Psoas muscle (tissue), 8 donors: ENCODE data around the gene HOXC5. TPM values are rescaled to one million over a fixed set of nuclear protein-coding genes. Genes with fewer than 3 reads are reported as not detected.

Experiments used
- ATAC-seq, 4 donors: fragments of 200-7000 bp; cut with Tn5 transposase; one replicate each; pipeline ENCODE4 v1.9.1; 2020; ENCODE audit warnings: moderate library complexity in 3 of 4, mild to moderate bottlenecking in 2 of 4
- DNase-seq, 2 donors: peaks; one replicate each; pipeline ENCODE4 v3.0.0-alpha.2; 2020
- H3K27ac ChIP-seq: fragments of 200-600 bp; one replicate; pipeline ENCODE4 v1.8.0; 2022
- H3K27me3 ChIP-seq, 3 donors: fragments of 200-600 bp in 1 of 3; one replicate each; pipeline versions ENCODE4 v1.6.1 to v1.8.0; 2013 to 2022; ENCODE audit warnings: low read length in 2 of 3, mild to moderate bottlenecking in 2 of 3, moderate library complexity in 1 of 3; ENCODE audit not compliant: insufficient read depth in 3 of 3
- H3K36me3 ChIP-seq, 2 donors: fragments of 200-600 bp in 1 of 2; one replicate each; pipeline versions ENCODE4 v1.6.1 to v1.8.0; 2013 to 2022; ENCODE audit warnings: low read depth in 1 of 2, mild to moderate bottlenecking in 1 of 2, moderate library complexity in 1 of 2; ENCODE audit not compliant: insufficient read depth in 1 of 2
- H3K4me1 ChIP-seq: fragments of 200-600 bp; one replicate; pipeline ENCODE4 v1.8.0; 2022
- H3K4me3 ChIP-seq: fragments of 200-600 bp; one replicate; pipeline ENCODE4 v1.8.0; 2022; ENCODE audit warnings: mild to moderate bottlenecking
- H3K9me3 ChIP-seq: fragments of 200-600 bp; one replicate; pipeline ENCODE4 v1.8.0; 2022
- WGBS, 3 donors: extraction: QIAGEN DNeasy Blood & Tissue Kit; methylation state at CpG; one replicate each; pipeline versions ENCODE4 v1.1.6 to v1.1.7; 2013; 5-methylcytosine and 5-hydroxymethylcytosine counted together
- intact Hi-C, 2 donors: fragments of 100-400 bp; cut with DNase I; formaldehyde crosslinking; loops; one replicate each; pipeline versions ENCODE4 v1.11.0 to v1.14.2; 2022
- polyA plus RNA-seq, 3 donors: library from polyadenylated mRNA; stranded (reverse); fragments of 200-250 nt; gene quantifications; one replicate each; pipeline ENCODE4 v1.2.3, GENCODE V29; 2013
- total RNA-seq, 4 donors: library from RNA; stranded (reverse); fragmentation: NEBNext Ultra II Directional in 2 of 4; extraction: Animal tissue kit (Norgen Biotek cat#: 25700) in 2 of 4; gene quantifications; one replicate each; pipeline versions ENCODE4 v1.2.1 to v1.2.4, GENCODE V29; 2021 to 2023
- TF ChIP-seq, protein P1 (sequence below): fragments of 200-600 bp; IDR thresholded peaks from one replicate; pipeline ENCODE4 v1.8.0; 2022; ENCODE audit warnings: antibody characterized with exemption
- donor health status: healthy with polysubstance abuse.
- donor health status: DM: no; HTN: no; CAD: no; lungs with moderate emphysema.
- donor health status: Bipolar disorder and iron deficiency.
- donor health status: healthy.
- donor health status: DM: yes; HTN: yes; CAD: no.
- donor health status: DM: no; HTN: no; CAD: no.
- donor health status: DM: no; HTN: no; CAD: no.
- donor health status: DM: yes; HTN: yes; CAD: no.

Gene HOXC5
- total and polyA plus RNA-seq, 7 donors, result 0.03 to 3.3 (median 0.58) TPM

DNA sequence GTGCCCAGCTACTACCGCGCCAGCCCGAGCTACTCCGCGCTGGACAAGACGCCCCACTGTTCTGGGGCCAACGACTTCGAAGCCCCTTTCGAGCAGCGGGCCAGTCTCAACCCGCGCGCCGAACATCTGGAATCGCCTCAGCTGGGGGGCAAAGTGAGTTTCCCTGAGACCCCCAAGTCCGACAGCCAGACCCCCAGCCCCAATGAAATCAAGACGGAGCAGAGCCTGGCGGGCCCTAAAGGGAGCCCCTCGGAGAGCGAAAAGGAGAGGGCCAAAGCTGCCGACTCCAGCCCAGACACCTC is 47.2 kb upstream of the HOXC5 start:
- WGBS, 3 donors, result 1% methylated on average over 20 to 21 of the region's 21 CpGs
- intact Hi-C loops, result loop anchor here (2.0 to 10.0 kb wide), 3 partner anchors 229 to 389 kb away; no protein-coding TSS in a partner anchor

DNA sequence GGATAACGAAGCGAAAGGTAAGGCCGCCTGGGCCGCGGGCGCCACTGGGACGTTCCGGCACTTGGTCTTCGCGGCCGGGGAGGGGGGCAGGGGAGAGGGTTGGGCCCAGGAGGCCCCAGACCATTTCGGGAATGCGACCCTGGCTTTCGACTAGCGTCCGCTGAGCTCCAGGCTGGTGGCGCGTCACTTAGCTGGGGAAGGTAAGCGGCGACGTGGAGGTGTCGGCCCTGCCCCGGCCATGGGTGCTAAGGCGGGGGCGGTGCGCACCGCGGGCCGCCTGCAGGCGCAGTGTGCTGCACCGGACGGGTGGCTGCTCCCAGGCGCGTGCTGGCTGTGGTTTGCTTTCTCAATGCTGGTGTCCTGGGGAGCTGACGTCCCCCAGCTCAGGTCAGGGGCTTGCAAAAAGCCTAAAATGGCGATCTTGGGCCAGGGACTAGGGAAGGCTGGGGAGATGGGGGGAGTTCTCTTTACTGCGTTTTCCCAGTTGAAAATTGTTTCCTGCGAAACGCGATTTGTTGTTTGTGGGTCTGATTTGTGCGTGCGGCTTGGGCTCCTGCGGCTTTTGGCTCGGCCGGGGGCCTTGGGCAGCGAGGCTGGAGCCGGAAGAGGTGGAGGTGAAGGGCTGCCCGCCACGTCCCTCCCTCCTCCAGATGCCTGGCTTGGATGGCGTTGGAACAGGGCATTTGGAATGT is 46.7 kb upstream of the HOXC5 start:
- TF ChIP-seq, protein P1, sequence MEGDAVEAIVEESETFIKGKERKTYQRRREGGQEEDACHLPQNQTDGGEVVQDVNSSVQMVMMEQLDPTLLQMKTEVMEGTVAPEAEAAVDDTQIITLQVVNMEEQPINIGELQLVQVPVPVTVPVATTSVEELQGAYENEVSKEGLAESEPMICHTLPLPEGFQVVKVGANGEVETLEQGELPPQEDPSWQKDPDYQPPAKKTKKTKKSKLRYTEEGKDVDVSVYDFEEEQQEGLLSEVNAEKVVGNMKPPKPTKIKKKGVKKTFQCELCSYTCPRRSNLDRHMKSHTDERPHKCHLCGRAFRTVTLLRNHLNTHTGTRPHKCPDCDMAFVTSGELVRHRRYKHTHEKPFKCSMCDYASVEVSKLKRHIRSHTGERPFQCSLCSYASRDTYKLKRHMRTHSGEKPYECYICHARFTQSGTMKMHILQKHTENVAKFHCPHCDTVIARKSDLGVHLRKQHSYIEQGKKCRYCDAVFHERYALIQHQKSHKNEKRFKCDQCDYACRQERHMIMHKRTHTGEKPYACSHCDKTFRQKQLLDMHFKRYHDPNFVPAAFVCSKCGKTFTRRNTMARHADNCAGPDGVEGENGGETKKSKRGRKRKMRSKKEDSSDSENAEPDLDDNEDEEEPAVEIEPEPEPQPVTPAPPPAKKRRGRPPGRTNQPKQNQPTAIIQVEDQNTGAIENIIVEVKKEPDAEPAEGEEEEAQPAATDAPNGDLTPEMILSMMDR, result no peak
- peak; percentile 45 to 65 (median 47) for ATAC-seq
- Histone ChIP-seq H3K36me3 (no peaks in the 10 kb centered on the region), H3K4me1 (peaks cover 28% of the 10 kb centered on the region), H3K27me3 (peaks cover 0 to 5% (median 0%) of the 10 kb centered on the region in 3 donors), H3K9me3 (no peaks in the 10 kb centered on the region), H3K27ac (peak overlapping the region; percentile 95), H3K4me3 (peak overlapping the region; percentile 79)
- DNase-seq, result peak in 1 of 2 donors; percentile 79
- intact Hi-C loops, result loop anchor here (2.0 to 10.0 kb wide), 4 partner anchors 219 to 389 kb away; no protein-coding TSS in a partner anchor
- WGBS, 3 donors, result 1 to 3% (median 1%) methylated on average over 29 to 50 of the region's 50 CpGs

More for the DNA sequence above, 47.2 kb upstream of the HOXC5 start:
- peak overlapping the region; percentile 95 for H3K27ac ChIP-seq
- H3K27me3 ChIP-seq, result peaks cover 0 to 3% (median 0%) of the 10 kb centered on the region in 3 donors
- TF ChIP-seq, protein P1, result no peak
- ATAC-seq (no peak), DNase-seq (no peak)
- H3K9me3 ChIP-seq, result no peaks in the 10 kb centered on the region
- peak overlapping the region; percentile 79 for H3K4me3 ChIP-seq
- H3K36me3 ChIP-seq, result no peaks in the 10 kb centered on the region
- peaks cover 25% of the 10 kb centered on the region for H3K4me1 ChIP-seq

DNA sequence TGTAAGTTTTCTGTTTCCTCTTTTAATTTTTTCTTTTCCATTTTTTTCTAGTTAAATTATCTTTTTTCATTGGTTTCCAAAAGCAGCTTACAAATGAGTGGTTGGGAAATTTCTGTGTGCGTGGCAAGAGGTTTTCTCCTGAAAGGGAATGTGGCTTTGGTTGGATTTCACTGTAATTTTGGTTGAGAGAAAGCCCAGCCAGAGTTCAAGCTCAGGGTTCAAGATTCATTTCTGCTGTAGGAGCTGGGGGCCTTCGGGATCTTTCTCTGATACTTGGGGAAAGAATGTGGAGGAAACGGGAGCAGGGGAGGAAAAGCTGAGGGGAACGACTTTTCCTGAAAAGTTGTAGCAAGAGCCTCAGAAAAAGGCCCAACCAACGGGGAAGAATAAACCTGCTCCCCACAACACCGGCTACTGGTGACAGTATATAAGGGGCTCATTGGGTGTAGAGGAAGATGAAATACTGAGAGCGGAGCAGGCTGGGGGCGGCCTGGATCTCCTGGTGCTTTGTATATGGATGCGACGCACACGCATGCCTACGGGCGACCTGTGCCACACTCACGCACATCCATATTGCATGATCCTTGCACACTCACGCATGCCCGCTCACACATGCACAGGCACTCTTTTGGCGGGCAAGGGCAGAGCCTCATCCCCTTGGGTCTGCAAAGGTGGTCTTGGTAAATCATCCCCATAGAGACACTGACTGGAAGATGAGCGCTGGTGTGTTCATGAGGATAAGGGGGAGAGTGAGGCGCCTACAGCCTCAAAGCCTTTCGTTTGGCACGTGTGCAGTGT is 46.0 kb upstream of the HOXC5 start:
- WGBS, 3 donors, result 13 to 24% (median 13%) methylated on average over 21 of the region's 21 CpGs
- Histone ChIP-seq H3K36me3 (no peaks in the 10 kb centered on the region), H3K4me1 (peaks cover 35% of the 10 kb centered on the region), H3K27ac (peak overlapping the region; percentile 95), H3K9me3 (no peaks in the 10 kb centered on the region), H3K27me3 (peaks cover 0 to 6% (median 0%) of the 10 kb centered on the region in 3 donors), H3K4me3 (peak overlapping the region; percentile 79)
- TF ChIP-seq, protein P1, result no peak
- intact Hi-C loops, result loop anchor here (2.0 to 10.0 kb wide), 3 partner anchors 218 to 388 kb away; no protein-coding TSS in a partner anchor
- peak in 1 of 2 donors; percentile 41 for DNase-seq
- no peak for ATAC-seq

DNA sequence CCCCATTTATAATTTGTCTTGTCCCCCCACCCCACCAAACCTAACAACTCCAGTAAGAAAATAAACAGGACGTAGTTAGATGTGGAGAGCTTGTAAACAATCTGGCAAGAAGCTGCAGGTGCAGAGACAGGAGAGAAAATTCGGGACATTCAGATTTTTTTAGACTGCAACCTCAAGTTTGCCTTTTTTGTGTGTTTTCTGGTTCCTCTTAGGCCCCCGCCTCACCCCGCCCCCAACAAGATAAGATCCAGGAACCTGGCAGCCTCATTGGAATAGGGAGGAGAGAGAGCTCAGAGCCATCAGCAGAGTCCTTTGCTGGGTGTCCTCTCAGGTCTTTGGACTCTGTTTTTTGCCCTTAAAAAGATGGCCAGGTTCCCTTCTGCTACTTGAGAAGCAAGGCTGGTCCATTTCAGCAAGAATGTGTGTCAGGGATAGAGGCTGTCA is 45.0 kb upstream of the HOXC5 start:
- peak overlapping the region; percentile 95 for H3K27ac ChIP-seq
- TF ChIP-seq, protein P1, result no peak
- peak overlapping the region; percentile 79 for H3K4me3 ChIP-seq
- intact Hi-C loops, result loop anchor here (2.0 to 10.0 kb wide), 3 partner anchors 217 to 387 kb away; no protein-coding TSS in a partner anchor
- no peaks in the 10 kb centered on the region for H3K36me3 ChIP-seq
- no peak for ATAC-seq
- peaks cover 41% of the 10 kb centered on the region for H3K4me1 ChIP-seq
- no peaks in the 10 kb centered on the region for H3K9me3 ChIP-seq
- H3K27me3 ChIP-seq, result peaks cover 0 to 4% (median 0%) of the 10 kb centered on the region in 3 donors
- DNase-seq, result no peak
- WGBS, 3 donors, result 10 to 32% (median 23%) methylated on average over 4 of the region's 4 CpGs
